Peyer's patch (tissue), 4 donors: ENCODE measurements around the gene CCDC82.

Source experiments
- CTCF ChIP-seq, 6 experiments: fragments of 450-650 bp in 4 of 6; fragments of 200-600 bp in 2 of 6; sonication (generic) in 1 of 6; IDR thresholded peaks; one replicate each; pipeline ENCODE4 v1.5.1; 2017 to 2019; ENCODE audit warnings: antibody characterized with exemption in 6 of 6, mild to moderate bottlenecking in 3 of 6, moderate library complexity in 1 of 6
- POLR2A ChIP-seq, 2 donors: fragments of 450-650 bp; IDR thresholded peaks; one replicate each; pipeline ENCODE4 v1.5.1; 2017; ENCODE audit warnings: antibody characterized with exemption in 2 of 2, mild to moderate bottlenecking in 2 of 2, moderate library complexity in 2 of 2

GRCh38 chr11:96306600-96306932 lies 83.1 kb downstream of the CCDC82 start:
- TF ChIP-seq CTCF (IDR thresholded peaks at IDR 0.05) (no peak), POLR2A (IDR thresholded peaks at IDR 0.05) (no peak)
